ENCODE measurements around the gene SHROOM2. TPM values are rescaled to one million over a fixed set of nuclear protein-coding genes. Genes with fewer than 3 reads are reported as not detected.

Gene SHROOM2
- polyA plus RNA-seq, 1 donor (not counting 4 experiments of a cell fraction or from before 2014, with no cell fraction given): 3.3 TPM

GRCh38 chrX:9871701-9872268 lies 85.6 kb downstream of the SHROOM2 start:
- H3K9me3 ChIP-seq (ENCODE audit: control insufficient read depth, low read depth, low read length): no peaks in the 10 kb centered on the region
- no peak overlapping the region for H3K27ac ChIP-seq (ENCODE audit: control insufficient read depth, insufficient read depth, low read length)
- no peaks in the 10 kb centered on the region for H4K20me1 ChIP-seq (ENCODE audit: control insufficient read depth, extremely low read depth, insufficient read depth, low read length)
- H3K4me1 ChIP-seq (ENCODE audit: control insufficient read depth, extremely low read depth, insufficient read depth, low read length): peaks cover 5% of the 10 kb centered on the region
- no peak for DNase-seq (ENCODE audit: low read depth, low spot score)
- no peak overlapping the region for H3K4me2 ChIP-seq (ENCODE audit: control insufficient read depth, extremely low read depth, insufficient read depth, low read depth, low read length)
- no peak overlapping the region for H2AFZ ChIP-seq (ENCODE audit: control insufficient read depth, low read length)
- TF ChIP-seq EZH2 (IDR thresholded peaks at IDR 0.05; ENCODE audit: low read length) (no peak), CTCF (optimal IDR thresholded peaks at IDR 0.05 in 1 of 3, IDR thresholded peaks at IDR 0.05 in 1 of 3, conservative IDR thresholded peaks at IDR 0.05 in 1 of 3; ENCODE audit: extremely low read depth in 1 of 3, insufficient read depth in 2 of 3, low read length in 3 of 3) (no peak)
- dilution Hi-C loops (cut with MboI; ENCODE audit: extremely low pct_ligation_motif_present, low sequenced_read_pairs): no loop called here
- FAIRE-seq: no peak
- no peaks in the 10 kb centered on the region for H3K9me1 ChIP-seq (ENCODE audit: control insufficient read depth, extremely low read depth, insufficient read depth, low read length)
- H3K9ac ChIP-seq (ENCODE audit: control insufficient read depth, extremely low read depth, insufficient read depth, low read length): no peak overlapping the region
- no peaks in the 10 kb centered on the region for H3K79me2 ChIP-seq (ENCODE audit: control insufficient read depth, insufficient read depth, low read length)
- H3K4me3 ChIP-seq (ENCODE audit: control insufficient read depth in 2 of 3, extremely low read depth in 1 of 3, insufficient read depth in 2 of 3, low read depth in 1 of 3, low read length in 3 of 3): no peak overlapping the region
- H3K27me3 ChIP-seq (ENCODE audit: control insufficient read depth, extremely low read depth, insufficient read depth, low read length): no peaks in the 10 kb centered on the region
- no peaks in the 10 kb centered on the region for H3K36me3 ChIP-seq (ENCODE audit: control insufficient read depth in 2 of 2, extremely low read depth in 1 of 2, insufficient read depth in 2 of 2, low read length in 2 of 2)

- Histone ChIP-seq H3K9ac (ENCODE audit: control insufficient read depth, extremely low read depth, insufficient read depth, low read length) (no peak overlapping the region), H3K4me2 (ENCODE audit: control insufficient read depth, extremely low read depth, insufficient read depth, low read depth, low read length) (no peak overlapping the region), H3K9me3 (ENCODE audit: control insufficient read depth, low read depth, low read length) (no peaks in the 10 kb centered on the region), H3K4me3 (ENCODE audit: control insufficient read depth in 2 of 3, extremely low read depth in 1 of 3, insufficient read depth in 2 of 3, low read depth in 1 of 3, low read length in 3 of 3) (no peak overlapping the region), H2AFZ (ENCODE audit: control insufficient read depth, low read length) (no peak overlapping the region), H3K36me3 (ENCODE audit: control insufficient read depth in 2 of 2, extremely low read depth in 1 of 2, insufficient read depth in 2 of 2, low read length in 2 of 2) (no peaks in the 10 kb centered on the region), H4K20me1 (ENCODE audit: control insufficient read depth, extremely low read depth, insufficient read depth, low read length) (no peaks in the 10 kb centered on the region), H3K9me1 (ENCODE audit: control insufficient read depth, extremely low read depth, insufficient read depth, low read length) (no peaks in the 10 kb centered on the region), H3K79me2 (ENCODE audit: control insufficient read depth, insufficient read depth, low read length) (no peaks in the 10 kb centered on the region), H3K27me3 (ENCODE audit: control insufficient read depth, extremely low read depth, insufficient read depth, low read length) (no peaks in the 10 kb centered on the region), H3K4me1 (ENCODE audit: control insufficient read depth, extremely low read depth, insufficient read depth, low read length) (no peaks in the 10 kb centered on the region), H3K27ac (ENCODE audit: control insufficient read depth, insufficient read depth, low read length) (no peak overlapping the region)
- DNase-seq (ENCODE audit: low read depth, low spot score): no peak
- dilution Hi-C loops (cut with MboI; ENCODE audit: extremely low pct_ligation_motif_present, low sequenced_read_pairs): no loop called here
- no peak for FAIRE-seq
- no peak for TF ChIP-seq CTCF (optimal IDR thresholded peaks at IDR 0.05 in 1 of 3, IDR thresholded peaks at IDR 0.05 in 1 of 3, conservative IDR thresholded peaks at IDR 0.05 in 1 of 3; ENCODE audit: extremely low read depth in 1 of 3, insufficient read depth in 2 of 3, low read length in 3 of 3)
- no peak for TF ChIP-seq EZH2 (IDR thresholded peaks at IDR 0.05; ENCODE audit: low read length)
These were observed 87.1 kb downstream of the SHROOM2 start for GRCh38 chrX:9873360-9873759.

All from keratinocyte (primary cell).